Fibroblast of pulmonary artery (primary cell): ENCODE results near the gene SPARC.

Experiments used
- DNase-seq: peaks from one replicate; pipeline ENCODE4 v3.0.0-alpha.2; 2010; ENCODE audit warnings: low read depth
- H3K4me3 ChIP-seq: replicated peaks from 2 replicates; pipeline ENCODE4 v1.5.1; 2011; ENCODE audit warnings: low read depth, mild to moderate bottlenecking, control low read depth, low read length, moderate library complexity
- TF ChIP-seq, protein P1 (sequence below): IDR thresholded peaks from 2 replicates; pipeline ENCODE4 v1.5.1; 2011; ENCODE audit warnings: mild to moderate bottlenecking, control low read depth, low read length, inconsistent platforms; ENCODE audit errors: missing control alignments

SPARC gene

DNA sequence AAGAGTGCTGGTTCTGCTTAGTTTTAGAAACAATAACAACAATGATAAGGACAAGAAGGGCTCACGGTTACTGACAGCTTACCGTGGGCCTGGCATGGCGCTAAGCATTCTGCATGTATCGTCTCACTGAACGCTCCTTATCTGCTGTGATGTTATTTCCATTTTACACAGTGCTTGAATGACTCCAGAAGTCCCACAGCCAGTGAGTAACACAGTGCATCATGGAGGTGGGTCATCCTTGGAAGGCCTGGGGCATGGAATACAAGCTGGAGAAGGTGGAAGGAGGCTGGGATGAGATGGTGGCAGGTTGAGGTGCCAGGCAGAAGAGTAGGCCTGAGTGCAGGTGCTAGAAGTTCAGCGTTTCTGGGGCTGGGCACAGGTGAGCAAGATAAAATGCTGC, 59.1 kb downstream of the SPARC start:
- H3K4me3 ChIP-seq, result no peak overlapping the region
- TF ChIP-seq, protein P1, sequence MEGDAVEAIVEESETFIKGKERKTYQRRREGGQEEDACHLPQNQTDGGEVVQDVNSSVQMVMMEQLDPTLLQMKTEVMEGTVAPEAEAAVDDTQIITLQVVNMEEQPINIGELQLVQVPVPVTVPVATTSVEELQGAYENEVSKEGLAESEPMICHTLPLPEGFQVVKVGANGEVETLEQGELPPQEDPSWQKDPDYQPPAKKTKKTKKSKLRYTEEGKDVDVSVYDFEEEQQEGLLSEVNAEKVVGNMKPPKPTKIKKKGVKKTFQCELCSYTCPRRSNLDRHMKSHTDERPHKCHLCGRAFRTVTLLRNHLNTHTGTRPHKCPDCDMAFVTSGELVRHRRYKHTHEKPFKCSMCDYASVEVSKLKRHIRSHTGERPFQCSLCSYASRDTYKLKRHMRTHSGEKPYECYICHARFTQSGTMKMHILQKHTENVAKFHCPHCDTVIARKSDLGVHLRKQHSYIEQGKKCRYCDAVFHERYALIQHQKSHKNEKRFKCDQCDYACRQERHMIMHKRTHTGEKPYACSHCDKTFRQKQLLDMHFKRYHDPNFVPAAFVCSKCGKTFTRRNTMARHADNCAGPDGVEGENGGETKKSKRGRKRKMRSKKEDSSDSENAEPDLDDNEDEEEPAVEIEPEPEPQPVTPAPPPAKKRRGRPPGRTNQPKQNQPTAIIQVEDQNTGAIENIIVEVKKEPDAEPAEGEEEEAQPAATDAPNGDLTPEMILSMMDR, result no peak
- no peak for DNase-seq

DNA sequence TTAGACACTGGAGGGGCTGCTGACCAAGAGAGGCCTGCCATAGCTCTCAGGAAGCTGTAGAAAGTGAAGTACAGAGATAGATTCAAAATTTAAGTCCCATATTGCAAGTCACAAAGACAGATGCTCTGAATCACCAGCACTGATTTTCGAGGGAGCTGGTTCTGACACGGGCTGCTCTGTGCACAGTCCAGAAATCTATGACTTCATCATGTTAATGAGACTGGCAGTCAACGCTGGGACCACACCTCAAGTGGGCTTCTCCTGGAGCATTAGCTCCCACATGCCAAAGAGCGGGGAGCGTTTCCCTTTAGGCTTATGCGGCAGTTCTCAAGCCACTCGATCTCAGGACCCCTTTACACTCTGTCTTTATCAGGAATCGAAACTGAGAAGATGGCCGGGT, 61.4 kb downstream of the SPARC start:
- TF ChIP-seq, protein P1, result no peak
- no peak overlapping the region for H3K4me3 ChIP-seq
- no peak for DNase-seq

DNA sequence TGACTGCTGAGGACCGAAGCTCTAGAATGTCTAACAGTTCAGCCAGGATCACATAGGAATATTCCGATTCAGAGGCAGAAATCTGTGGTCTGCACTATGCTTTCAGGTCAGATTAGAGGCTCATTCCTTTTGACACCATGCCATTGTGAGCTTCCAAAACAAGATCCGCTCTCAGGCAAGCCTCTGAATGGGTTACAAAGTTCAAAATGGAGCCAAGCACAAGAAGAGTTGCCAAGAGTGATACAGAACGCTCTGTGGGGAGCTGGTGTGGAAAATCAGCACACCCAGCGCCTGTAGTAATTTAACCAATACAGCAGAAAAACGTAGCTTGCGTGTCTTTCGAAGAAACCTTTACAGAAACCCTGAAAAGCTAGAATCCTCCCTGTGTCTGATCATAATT, 62.2 kb downstream of the SPARC start:
- no peak overlapping the region for H3K4me3 ChIP-seq
- TF ChIP-seq, protein P1, result no peak
- DNase-seq, result peak; percentile 13

DNA sequence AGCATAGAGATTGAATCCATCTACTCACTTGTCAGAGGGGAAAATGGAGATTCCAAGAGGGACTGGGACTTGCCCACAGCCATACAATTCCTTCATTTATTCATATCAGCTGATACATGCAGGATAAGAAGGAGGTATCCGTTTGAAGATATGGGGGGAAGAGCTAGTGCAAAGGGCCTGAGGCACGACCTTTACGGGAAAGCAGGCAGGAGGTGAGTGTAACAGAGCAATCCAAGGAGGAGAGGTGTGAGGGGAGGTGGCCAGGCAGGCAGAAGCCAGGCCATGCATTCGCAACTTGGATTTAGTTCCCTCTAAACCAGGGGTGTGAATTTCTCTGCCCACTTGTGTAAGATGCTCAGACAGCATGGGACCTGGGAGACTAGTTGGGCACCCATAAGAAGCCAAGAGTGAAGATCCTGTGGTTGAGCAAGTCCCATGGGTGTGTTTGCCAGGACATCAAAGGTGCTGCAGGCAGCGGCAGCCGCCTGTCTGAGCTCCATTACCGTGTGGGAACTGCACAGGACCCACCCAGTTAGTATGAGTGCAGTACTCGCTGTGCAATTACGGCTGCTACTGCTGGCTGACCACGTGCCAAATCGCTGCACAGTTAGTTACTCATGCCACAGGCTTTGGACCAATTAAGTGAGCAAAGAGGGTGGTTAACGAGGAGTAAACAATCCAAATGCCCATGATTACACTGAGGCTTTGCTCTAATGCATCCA, 64.2 kb downstream of the SPARC start:
- DNase-seq, result no peak
- TF ChIP-seq, protein P1, result no peak

DNA sequence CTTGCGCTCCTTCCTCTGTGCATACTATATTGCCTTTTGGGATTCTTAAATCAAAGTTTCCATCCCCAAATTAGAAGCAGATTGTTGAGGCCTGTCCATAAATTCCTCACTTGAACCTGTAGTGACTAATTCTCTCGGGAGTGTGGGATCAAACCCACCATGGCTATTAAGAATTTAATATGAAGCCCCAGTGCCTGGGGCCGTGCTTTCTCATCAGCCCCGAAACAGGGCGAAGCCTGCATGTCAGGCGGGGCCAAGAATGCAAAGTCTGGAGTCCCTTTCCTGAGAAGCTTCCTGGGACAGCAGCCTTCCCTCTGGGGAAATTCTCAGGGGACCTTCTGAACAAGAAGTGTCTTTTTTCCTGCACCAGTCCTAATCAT, 66.3 kb downstream of the SPARC start:
- no peak overlapping the region for H3K4me3 ChIP-seq
- TF ChIP-seq, protein P1, result no peak
- no peak for DNase-seq

More for the DNA sequence above, 64.2 kb downstream of the SPARC start:
- H3K4me3 ChIP-seq, result no peak overlapping the region

DNA sequence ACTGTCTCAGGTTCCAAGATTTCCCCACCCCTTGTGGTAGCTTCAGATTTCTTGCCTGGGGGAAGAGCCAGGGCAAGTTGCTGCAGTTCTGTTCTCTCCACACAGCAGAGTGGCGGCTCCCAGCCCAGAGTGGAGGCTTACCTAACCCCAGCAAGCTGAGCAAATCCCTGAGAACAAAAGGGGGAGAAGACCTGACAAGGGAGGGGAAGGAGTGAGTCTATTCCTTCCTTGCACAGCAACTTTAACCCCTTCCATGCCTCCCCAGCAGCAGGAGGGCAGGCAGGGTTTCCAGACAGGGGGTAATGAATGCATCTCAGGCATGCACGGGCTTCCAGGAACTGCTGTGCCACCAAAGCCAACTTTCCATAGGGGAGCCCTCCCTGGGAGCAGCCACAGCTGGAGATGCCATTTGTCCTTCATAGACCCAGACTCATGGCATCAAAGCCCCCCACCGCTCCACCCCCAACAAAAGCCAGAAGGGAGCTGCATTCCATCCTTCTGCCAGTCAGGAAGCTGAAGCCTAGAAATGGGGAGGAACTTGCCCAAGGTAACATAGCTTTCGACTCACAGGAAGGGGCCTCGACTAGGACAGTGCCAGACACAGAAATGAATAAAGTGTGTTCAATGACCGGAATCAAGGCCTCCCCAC, 66.8 kb downstream of the SPARC start:
- no peak for DNase-seq
- H3K4me3 ChIP-seq, result no peak overlapping the region
- TF ChIP-seq, protein P1, result no peak
